ENCODE measurements around the gene CHST2.

Gene CHST2

GRCh38 chr3:143099210-143099609, 20.4 kb upstream of the CHST2 start:
- no peak for DNase-seq

DNA sequence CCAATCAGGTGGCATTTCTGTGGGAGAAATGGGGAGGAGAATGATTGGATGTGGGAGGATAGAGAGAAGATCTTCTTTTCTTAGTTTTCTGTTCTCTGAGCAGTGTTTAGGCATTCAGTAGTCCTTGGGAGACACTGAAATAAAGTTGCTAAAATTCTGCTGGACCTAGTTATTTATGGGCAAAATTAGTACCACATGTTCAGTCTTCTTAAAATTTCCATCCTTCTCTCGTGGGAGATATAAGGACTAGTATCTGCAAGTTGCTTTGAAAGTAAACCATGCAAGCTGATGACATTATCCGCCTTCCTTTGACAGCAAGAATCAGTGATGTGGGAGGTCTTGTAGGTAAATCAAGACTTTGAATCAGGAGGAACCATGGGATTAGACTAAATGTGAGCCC, 19.9 kb upstream of the CHST2 start:
- no peak for DNase-seq

DNA sequence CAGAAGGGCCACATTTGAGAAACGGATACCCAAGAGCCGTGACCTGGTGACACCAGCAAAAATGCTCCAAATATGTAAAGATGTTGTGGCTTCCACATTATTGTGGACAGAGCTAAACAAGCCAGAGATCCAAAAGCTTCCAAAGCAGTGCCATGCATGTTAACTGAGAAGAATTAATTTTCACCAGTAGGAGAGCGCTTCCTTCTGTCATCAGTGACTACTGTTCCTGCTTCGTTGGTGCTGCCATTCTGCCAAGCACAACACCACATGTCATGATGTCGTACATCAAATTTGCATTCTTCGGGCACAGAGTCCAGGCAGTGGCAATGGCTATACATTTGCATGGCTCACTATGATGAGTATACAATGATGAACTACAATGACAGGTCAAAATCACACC, 19.1 kb upstream of the CHST2 start:
- DNase-seq: no peak

DNA sequence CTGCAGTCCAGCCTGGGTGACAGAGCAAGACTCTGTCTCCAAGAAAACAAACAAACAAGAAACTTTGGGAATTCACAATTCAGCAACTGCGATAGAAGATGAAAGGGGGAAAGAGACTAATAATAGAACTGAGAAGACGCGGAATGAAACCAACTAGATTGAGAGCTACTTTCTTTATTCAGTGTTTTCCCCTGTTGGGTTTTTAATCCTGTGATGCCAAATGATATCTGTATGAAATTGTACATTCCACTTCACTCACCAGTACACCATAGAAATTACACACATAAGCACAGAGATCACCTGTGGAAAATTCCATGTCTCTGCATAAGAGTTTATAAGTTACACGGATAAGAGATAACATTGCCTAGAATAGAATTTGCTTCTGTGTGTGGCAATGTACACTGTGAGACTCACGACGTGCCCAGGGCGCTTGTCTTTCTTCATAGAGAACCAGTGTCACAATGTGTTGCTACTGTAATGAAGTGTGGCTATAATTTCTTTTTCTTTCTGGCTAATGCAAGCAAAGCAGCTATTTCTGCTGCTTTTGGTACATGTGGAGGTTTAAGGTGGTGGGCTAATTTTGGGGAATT, 17.7 kb upstream of the CHST2 start:
- DNase-seq: no peak

DNA sequence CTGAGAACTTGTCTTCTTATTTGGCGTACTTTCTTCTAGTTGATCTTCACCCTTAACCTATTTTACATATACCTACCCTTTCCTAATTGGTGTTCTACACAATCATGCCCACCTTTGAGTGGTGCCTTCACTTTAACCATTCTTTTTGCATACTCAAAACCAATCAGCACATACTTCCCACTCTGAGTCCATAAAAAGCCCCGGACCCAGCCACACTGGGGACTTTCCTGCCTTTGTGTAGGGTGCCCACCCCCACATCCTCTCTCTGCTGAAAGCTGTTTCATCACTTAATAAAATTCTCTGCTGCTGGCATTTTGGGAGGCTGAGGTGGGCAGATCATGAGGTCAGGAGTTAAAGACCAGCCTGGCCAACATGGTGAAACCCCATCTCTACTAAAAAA, 15.9 kb upstream of the CHST2 start:
- no peak for DNase-seq

- no peak for DNase-seq
These were observed 14.4 kb upstream of the CHST2 start for GRCh38 chr3:143105170-143105569.

- no peak for DNase-seq
These were observed 9.7 kb upstream of the CHST2 start for GRCh38 chr3:143109861-143110260.

DNA sequence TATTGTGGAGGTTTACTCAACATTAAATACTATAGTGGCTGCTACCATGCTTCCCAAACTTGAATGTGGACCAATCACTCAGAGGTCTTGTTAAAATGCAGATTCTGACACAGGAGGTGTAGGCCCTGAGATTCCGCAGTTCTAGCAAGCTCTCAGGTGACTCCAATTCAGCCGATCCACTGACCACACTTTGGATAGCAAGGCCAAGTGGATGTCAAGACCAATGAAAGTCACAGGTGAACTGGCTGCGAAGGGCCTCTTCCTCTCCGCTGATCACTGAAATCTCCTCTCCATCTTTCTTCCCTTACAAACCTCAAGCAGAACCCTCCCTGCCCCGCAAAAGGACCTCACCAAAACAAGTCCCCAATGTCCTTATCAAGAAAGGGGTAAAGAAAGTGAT, 9.2 kb upstream of the CHST2 start:
- no peak for DNase-seq

GRCh38 chr3:143118630-143119008, 952 bp upstream of the CHST2 start:
- no peak for DNase-seq

- DNase-seq: peak; percentile 66
These were observed 574 bp downstream of the CHST2 start for GRCh38 chr3:143119974-143120715.

DNA sequence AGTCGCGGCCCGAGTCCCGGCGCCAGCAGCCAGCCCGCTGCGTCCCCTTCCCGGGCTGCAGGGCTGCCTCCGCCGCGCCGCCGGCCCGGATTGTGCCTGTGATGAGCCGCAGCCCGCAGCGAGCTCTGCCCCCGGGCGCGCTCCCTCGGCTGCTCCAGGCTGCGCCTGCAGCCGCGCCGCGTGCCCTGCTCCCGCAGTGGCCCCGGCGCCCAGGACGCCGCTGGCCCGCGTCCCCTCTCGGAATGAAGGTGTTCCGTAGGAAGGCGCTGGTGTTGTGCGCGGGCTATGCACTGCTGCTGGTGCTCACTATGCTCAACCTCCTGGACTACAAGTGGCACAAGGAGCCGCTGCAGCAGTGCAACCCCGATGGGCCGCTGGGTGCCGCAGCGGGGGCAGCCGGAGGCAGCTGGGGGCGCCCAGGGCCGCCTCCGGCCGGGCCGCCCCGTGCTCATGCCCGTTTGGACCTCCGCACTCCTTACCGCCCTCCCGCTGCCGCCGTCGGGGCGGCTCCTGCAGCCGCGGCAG, 1.2 kb downstream of the CHST2 start:
- peak; percentile 54 for DNase-seq

DNA sequence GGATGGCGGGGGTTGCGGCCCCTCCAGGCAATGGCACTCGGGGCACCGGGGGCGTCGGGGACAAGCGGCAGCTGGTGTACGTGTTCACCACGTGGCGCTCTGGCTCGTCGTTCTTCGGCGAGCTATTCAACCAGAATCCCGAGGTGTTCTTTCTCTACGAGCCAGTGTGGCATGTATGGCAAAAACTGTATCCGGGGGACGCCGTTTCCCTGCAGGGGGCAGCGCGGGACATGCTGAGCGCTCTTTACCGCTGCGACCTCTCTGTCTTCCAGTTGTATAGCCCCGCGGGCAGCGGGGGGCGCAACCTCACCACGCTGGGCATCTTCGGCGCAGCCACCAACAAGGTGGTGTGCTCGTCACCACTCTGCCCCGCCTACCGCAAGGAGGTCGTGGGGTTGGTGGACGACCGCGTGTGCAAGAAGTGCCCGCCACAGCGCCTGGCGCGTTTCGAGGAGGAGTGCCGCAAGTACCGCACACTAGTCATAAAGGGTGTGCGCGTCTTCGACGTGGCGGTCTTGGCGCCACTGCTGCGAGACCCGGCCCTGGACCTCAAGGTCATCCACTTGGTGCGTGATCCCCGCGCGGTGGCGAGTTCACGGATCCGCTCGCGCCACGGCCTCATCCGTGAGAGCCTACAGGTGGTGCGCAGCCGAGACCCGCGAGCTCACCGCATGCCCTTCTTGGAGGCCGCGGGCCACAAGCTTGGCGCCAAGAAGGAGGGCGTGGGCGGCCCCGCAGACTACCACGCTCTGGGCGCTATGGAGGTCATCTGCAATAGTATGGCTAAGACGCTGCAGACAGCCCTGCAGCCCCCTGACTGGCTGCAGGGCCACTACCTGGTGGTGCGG, 1.9 kb downstream of the CHST2 start:
- DNase-seq: peak; percentile 86

GRCh38 chr3:143122089-143122430, 2.5 kb downstream of the CHST2 start:
- no peak for DNase-seq

GRCh38 chr3:143122608-143123352, 3.2 kb downstream of the CHST2 start:
- DNase-seq: no peak

DNA sequence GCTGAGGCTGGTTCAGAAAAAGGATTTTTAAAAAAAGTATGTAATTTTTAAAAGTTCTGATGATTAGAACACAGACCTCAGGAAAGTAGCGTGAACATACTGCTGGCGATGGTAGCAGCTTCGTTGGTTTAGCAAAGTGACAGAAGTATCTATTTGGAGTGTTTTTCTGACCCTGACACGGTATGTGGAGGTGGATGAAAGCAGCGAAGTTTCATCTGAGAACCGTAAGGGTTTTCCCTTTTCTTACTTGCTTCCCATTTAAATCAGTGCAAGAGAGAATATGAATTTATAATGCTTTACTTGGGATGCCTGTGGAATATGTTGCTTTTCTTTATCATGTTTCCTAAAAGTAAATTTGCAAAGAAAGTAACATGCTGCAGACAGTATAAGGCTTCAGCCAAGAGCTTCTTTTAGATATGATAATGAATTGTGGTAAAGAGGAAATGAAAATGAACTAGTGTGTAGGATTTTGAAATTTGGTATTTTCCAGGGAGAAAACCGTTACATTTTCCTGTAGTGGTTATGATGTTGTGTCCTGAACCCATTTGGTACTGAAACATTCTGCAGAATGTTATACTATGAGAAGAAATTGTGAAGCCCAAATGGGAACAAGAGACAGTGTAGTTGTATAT, 3.9 kb downstream of the CHST2 start:
- no peak for DNase-seq

DNA sequence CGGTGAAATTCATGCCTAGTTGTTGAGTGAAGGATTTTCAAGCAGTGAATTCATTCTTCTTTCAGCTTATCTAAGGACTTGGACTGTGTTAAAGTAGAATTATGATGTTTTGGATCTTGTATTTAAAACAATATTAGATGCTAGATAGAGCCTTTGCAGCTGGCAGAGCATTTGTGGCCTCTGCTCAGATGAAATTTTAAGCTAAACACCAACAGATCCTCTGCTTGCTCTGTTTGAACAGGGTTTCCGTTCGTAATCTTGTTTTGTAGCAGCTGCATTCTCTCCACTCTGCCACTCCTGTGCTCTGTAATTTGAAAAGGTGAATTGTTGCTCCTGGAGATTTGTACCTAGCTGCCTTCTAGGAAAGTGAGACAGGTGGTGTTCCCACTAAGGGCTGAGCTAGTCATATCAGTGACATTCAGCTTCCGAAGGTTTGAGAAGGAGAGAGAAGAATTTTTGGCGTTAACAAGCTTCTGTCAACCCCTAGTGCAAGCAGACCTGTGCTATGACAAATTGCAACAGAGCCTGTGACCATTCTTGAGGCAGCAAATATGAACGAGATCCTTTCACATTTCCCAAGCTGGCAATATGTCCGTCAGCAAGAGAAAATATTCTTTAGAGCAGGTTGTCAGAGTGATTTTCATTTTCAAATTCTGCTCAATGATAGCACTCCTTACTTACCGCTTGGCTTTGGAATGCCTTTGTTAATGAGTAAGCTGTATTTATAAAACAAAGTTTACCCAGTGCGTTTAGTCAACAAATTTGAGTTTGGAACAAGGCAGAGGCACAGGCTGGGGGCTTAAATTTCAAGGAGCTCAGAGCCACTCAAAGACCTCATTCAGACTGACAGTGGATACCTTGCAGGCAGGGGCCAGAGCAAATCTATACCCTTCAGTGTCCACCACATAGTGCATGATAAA, 5.3 kb downstream of the CHST2 start:
- DNase-seq: no peak

DNA sequence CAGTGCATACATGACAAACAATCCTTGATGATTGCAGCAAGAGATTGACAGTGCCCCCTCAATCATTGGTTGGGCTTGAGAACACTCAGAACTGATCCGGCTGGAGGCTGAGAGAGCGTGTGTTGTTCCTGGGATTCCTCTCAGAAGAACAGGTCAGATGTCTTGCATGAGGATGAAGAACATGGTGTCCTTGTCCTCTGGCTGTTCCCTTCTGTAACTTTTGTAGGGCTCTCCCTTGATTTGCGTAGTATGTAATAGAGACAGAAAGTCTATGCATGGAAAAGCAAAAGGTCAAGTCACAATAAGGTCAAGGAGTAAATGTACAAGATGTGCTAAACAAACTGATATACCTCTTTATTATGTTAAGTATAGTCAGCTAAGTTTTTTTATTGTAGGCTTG, 8.2 kb downstream of the CHST2 start:
- DNase-seq: no peak

GRCh38 chr3:143128227-143128955, 8.8 kb downstream of the CHST2 start:
- DNase-seq: no peak

- DNase-seq: no peak
These were observed 12.8 kb downstream of the CHST2 start for GRCh38 chr3:143132246-143132980.

DNA sequence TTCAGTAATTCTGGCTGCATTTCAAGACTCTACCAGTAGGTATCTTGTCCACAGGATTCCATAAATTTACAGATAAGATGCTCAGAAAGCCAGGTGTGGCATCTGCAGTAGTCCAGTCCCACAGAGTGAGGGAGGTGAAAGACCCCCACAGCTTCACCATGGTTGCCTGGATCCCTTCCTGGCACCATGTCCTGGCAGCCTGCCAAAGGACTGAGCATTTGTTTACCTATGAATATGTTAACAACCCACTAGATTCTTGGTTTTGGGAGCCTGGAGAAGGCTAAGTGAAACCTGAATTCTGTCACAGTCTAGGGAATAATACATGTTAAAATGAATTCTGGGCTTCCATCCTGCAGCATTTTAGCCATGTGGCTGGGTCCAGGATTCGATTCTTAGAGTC, 14.9 kb downstream of the CHST2 start:
- no peak for DNase-seq
